GM06990 (cell line): ENCODE measurements around the gene TNFSF12.

Experiments
- DNase-seq: peaks from one replicate; pipeline ENCODE4 v3.0.0-alpha.2; 2011; ENCODE audit not compliant: insufficient read length; ENCODE audit errors: extremely low read depth
- H3K27me3 ChIP-seq: replicated peaks from 2 replicates; pipeline ENCODE4 v1.6.0; 2011; ENCODE audit warnings: low read length; ENCODE audit not compliant: control insufficient read depth, insufficient read depth
- H3K36me3 ChIP-seq: 2 replicates; pipeline ENCODE4 v1.5.1; 2011; ENCODE audit warnings: low read length; ENCODE audit not compliant: control insufficient read depth, insufficient read depth
- H3K4me3 ChIP-seq: replicated peaks from 2 replicates; pipeline ENCODE4 v1.5.1; 2011; ENCODE audit warnings: low read depth, mild to moderate bottlenecking, control low read depth, low read length
- CTCF ChIP-seq: IDR thresholded peaks from 2 replicates; pipeline ENCODE4 v1.5.1; 2011; ENCODE audit warnings: low read length, control low read depth, mild to moderate bottlenecking, inconsistent platforms; ENCODE audit not compliant: insufficient read depth, poor library complexity, severe bottlenecking

TNFSF12 gene

GRCh38 chr17:7503521-7503920 is 45.3 kb upstream of the TNFSF12 start:
- Histone ChIP-seq H3K27me3 (no peaks in the 10 kb centered on the region), H3K36me3 (peaks cover 46% of the 10 kb centered on the region), H3K4me3 (no peak overlapping the region)
- TF ChIP-seq CTCF = no peak
- DNase-seq = no peak

GRCh38 chr17:7508145-7508544 is 40.7 kb upstream of the TNFSF12 start:
- no peak for DNase-seq
- Histone ChIP-seq H3K27me3 (no peaks in the 10 kb centered on the region), H3K36me3 (peaks cover 43% of the 10 kb centered on the region), H3K4me3 (no peak overlapping the region)
- TF ChIP-seq CTCF = no peak

- peaks cover 44% of the 10 kb centered on the region for H3K36me3 ChIP-seq
- H3K27me3 ChIP-seq = no peaks in the 10 kb centered on the region
- DNase-seq = no peak
- H3K4me3 ChIP-seq = no peak overlapping the region
- TF ChIP-seq CTCF = no peak
Measured at GRCh38 chr17:7508846-7509245, 40.0 kb upstream of the TNFSF12 start.

GRCh38 chr17:7509937-7510336 is 38.9 kb upstream of the TNFSF12 start:
- no peak for DNase-seq
- Histone ChIP-seq H3K27me3 (no peaks in the 10 kb centered on the region), H3K36me3 (peaks cover 44% of the 10 kb centered on the region), H3K4me3 (no peak overlapping the region)
- no peak for TF ChIP-seq CTCF

- no peak for TF ChIP-seq CTCF
- H3K4me3 ChIP-seq = no peak overlapping the region
- H3K27me3 ChIP-seq = no peaks in the 10 kb centered on the region
- DNase-seq = no peak
- peaks cover 44% of the 10 kb centered on the region for H3K36me3 ChIP-seq
Measured at GRCh38 chr17:7511108-7511507, 37.8 kb upstream of the TNFSF12 start.

- no peak for TF ChIP-seq CTCF
- DNase-seq = no peak
- no peaks in the 10 kb centered on the region for H3K27me3 ChIP-seq
- peaks cover 43% of the 10 kb centered on the region for H3K36me3 ChIP-seq
- no peak overlapping the region for H3K4me3 ChIP-seq
Measured at GRCh38 chr17:7512105-7512504, 36.8 kb upstream of the TNFSF12 start.
